WTC11 (cell line): ENCODE measurements around the gene IRF2. TPM values are rescaled to one million over a fixed set of nuclear protein-coding genes. Genes with fewer than 3 reads are reported as not detected.
A peak's percentile ranks its signal among the peaks of the same experiment; 100 is the strongest.

Experiments used
- ATAC-seq: fragments of 200-7000 bp; cut with Tn5 transposase; 2 replicates; pipeline ENCODE4 v1.10.0; 2021; ENCODE audit warnings: mild to moderate bottlenecking, moderate library complexity
- CTCF ChIA-PET: fragments of 300-600 bp; sonication (Branson Sonifier 250); formaldehyde crosslinking; loops from one replicate; lab custom pipeline; 2021; ENCODE audit warnings: antibody characterized with exemption; lab: Charles Lee
- POLR2A ChIA-PET: fragments of 350-600 bp; sonication (Branson Sonifier 250); formaldehyde crosslinking; loops from one replicate; lab custom pipeline; 2021; ENCODE audit warnings: antibody characterized with exemption; lab: Charles Lee
- DNase-seq: peaks from one replicate; pipeline ENCODE4 v3.0.0; 2021; ENCODE audit warnings: low spot score
- H3K27ac Mint-ChIP-seq: 2 replicates; pipeline ENCODE4 v1.8.0; 2021; ENCODE audit warnings: mixed read lengths
- H3K27me3 Mint-ChIP-seq: 2 replicates; pipeline ENCODE4 v1.8.0; 2021; ENCODE audit warnings: low read depth, mild to moderate bottlenecking, moderate library complexity, mixed read lengths
- H3K36me3 Mint-ChIP-seq: 2 replicates; pipeline ENCODE4 v1.8.0; 2021; ENCODE audit warnings: mixed read lengths
- H3K4me1 Mint-ChIP-seq: 2 replicates; pipeline ENCODE4 v1.8.0; 2022; ENCODE audit warnings: mixed read lengths
- H3K4me3 Mint-ChIP-seq: 2 replicates; pipeline ENCODE4 v1.8.0; 2021; ENCODE audit warnings: mild to moderate bottlenecking, moderate library complexity, mixed read lengths
- H3K9me3 Mint-ChIP-seq: 2 replicates; pipeline ENCODE4 v1.8.0; 2021; ENCODE audit warnings: mixed read lengths
- CREB1 ChIP-seq: sonication (generic); formaldehyde crosslinking; IDR thresholded peaks from 2 replicates; pipeline ENCODE4 v1.8.0; 2023; ENCODE audit warnings: mild to moderate bottlenecking, missing genetic modification reagents
- FOXK1 ChIP-seq: sonication (generic); formaldehyde crosslinking; IDR thresholded peaks from 2 replicates; pipeline ENCODE4 v1.8.0; 2022; ENCODE audit warnings: mild to moderate bottlenecking, moderate library complexity, missing genetic modification reagents
- GABPB1 ChIP-seq: sonication (generic); formaldehyde crosslinking; IDR thresholded peaks from 2 replicates; pipeline ENCODE4 v1.8.1; 2023; ENCODE audit warnings: mild to moderate bottlenecking, missing genetic modification reagents
- OVOL2 ChIP-seq: fragments of 250-450 bp; sonication (Bioruptor Pico); IDR thresholded peaks from 2 replicates; pipeline ENCODE4 v1.9.0; 2021; ENCODE audit warnings: mild to moderate bottlenecking, borderline replicate concordance
- SMAD3 ChIP-seq: sonication (generic); formaldehyde crosslinking; IDR thresholded peaks from 2 replicates; pipeline ENCODE4 v1.8.0; 2022; ENCODE audit warnings: missing genetic modification reagents, mild to moderate bottlenecking, borderline replicate concordance
- SOX15 ChIP-seq: fragments of 250-450 bp; sonication (Bioruptor Pico); IDR thresholded peaks from 2 replicates; pipeline ENCODE4 v1.9.0; 2021; ENCODE audit warnings: mild to moderate bottlenecking
- TEAD4 ChIP-seq: sonication (generic); formaldehyde crosslinking; IDR thresholded peaks from 2 replicates; pipeline ENCODE4 v1.8.0; 2022; ENCODE audit warnings: mild to moderate bottlenecking, missing genetic modification reagents
- ZNF317 ChIP-seq: sonication (generic); formaldehyde crosslinking; IDR thresholded peaks from 2 replicates; pipeline ENCODE4 v1.8.1; 2023; ENCODE audit warnings: low read depth, mild to moderate bottlenecking, moderate library complexity, missing genetic modification reagents, borderline replicate concordance
- total RNA-seq: library from RNA; stranded (reverse); gene quantifications from 3 replicates; pipeline ENCODE4 v1.2.3, GENCODE V29; 2021
- TF ChIP-seq, protein P1 (sequence below): sonication (generic); formaldehyde crosslinking; IDR thresholded peaks from 2 replicates; pipeline ENCODE4 v1.8.0; 2022; ENCODE audit warnings: mild to moderate bottlenecking, missing genetic modification reagents
- TF ChIP-seq, protein P2 (sequence below): sonication (generic); formaldehyde crosslinking; IDR thresholded peaks from 2 replicates; pipeline ENCODE4 v1.8.0; 2022; ENCODE audit warnings: mild to moderate bottlenecking, missing genetic modification reagents
- TF ChIP-seq, protein P3 (sequence below): fragments of 250-450 bp; sonication (Bioruptor Pico); IDR thresholded peaks from 2 replicates; pipeline ENCODE4 v1.8.0; 2021; ENCODE audit warnings: mild to moderate bottlenecking
- TF ChIP-seq, protein P4 (sequence below): fragments of 200-600 bp; IDR thresholded peaks from 2 replicates; pipeline ENCODE4 v1.8.0; 2022; ENCODE audit warnings: antibody characterized with exemption
- TF ChIP-seq, protein P5 (sequence below): sonication (generic); formaldehyde crosslinking; IDR thresholded peaks from 2 replicates; pipeline ENCODE4 v1.8.1; 2022; ENCODE audit warnings: mild to moderate bottlenecking, moderate library complexity, missing genetic modification reagents
- TF ChIP-seq, protein P6 (sequence below): sonication (generic); formaldehyde crosslinking; IDR thresholded peaks from 2 replicates; pipeline ENCODE4 v1.8.1; 2023; ENCODE audit warnings: mild to moderate bottlenecking, moderate library complexity, missing genetic modification reagents
- TF ChIP-seq, protein P7 (sequence below): fragments of 250-450 bp; sonication (Bioruptor Pico); IDR thresholded peaks from 2 replicates; pipeline ENCODE4 v1.9.0; 2021; ENCODE audit warnings: moderate library complexity, mild to moderate bottlenecking, inconsistent platforms, borderline replicate concordance
- TF ChIP-seq, protein P8 (sequence below): sonication (generic); formaldehyde crosslinking; IDR thresholded peaks from 2 replicates; pipeline ENCODE4 v1.8.1; 2022; ENCODE audit warnings: mild to moderate bottlenecking, missing genetic modification reagents, moderate library complexity, borderline replicate concordance

IRF2 gene
- total RNA-seq, 1 experiment from 2014 or later: 11.8 TPM

DNA sequence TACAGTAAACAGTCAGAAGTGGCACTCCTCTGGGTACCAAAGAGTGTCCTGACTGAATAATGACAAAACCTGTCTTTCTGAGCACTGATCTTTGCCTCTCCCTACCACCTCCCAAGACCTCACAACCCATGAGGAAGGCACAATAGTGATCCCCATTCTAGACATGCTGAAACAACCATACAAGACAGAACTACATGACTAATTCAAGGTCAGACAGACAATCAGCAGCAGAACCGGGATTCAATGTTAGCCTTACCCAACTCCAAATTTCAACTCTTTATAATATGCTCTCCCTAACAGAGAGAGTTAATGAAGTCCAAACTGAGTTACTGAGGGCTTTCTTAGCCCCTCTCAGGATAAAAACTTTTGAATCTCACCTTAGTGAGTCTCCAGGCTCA lies 71.0 kb downstream of the IRF2 start:
- POLR2A ChIA-PET: no interaction called here
- ATAC-seq: no peak
- Mint-ChIP-seq H3K27ac (peak overlapping the region; percentile 99), H3K27me3 (no peaks in the 10 kb centered on the region), H3K36me3 (peaks cover 27% of the 10 kb centered on the region), H3K4me3 (no peak overlapping the region), H3K4me1 (peaks cover 52% of the 10 kb centered on the region), H3K9me3 (no peaks in the 10 kb centered on the region)
- CTCF ChIA-PET: no interaction called here
- TF ChIP-seq SMAD3 (CRISPR knock-in tag) (no peak), FOXK1 (no peak), GABPB1 (CRISPR knock-in tag) (no peak), OVOL2 (CRISPR knock-in tag) (no peak), TEAD4 (CRISPR knock-in tag) (no peak), ZNF317 (CRISPR knock-in tag) (no peak), SOX15 (CRISPR knock-in tag) (no peak), CREB1 (CRISPR knock-in tag) (no peak)
- TF ChIP-seq, protein P1, sequence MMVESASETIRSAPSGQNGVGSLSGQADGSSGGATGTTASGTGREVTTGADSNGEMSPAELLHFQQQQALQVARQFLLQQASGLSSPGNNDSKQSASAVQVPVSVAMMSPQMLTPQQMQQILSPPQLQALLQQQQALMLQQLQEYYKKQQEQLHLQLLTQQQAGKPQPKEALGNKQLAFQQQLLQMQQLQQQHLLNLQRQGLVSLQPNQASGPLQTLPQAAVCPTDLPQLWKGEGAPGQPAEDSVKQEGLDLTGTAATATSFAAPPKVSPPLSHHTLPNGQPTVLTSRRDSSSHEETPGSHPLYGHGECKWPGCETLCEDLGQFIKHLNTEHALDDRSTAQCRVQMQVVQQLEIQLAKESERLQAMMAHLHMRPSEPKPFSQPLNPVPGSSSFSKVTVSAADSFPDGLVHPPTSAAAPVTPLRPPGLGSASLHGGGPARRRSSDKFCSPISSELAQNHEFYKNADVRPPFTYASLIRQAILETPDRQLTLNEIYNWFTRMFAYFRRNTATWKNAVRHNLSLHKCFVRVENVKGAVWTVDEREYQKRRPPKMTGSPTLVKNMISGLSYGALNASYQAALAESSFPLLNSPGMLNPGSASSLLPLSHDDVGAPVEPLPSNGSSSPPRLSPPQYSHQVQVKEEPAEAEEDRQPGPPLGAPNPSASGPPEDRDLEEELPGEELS: no peak
- TF ChIP-seq, protein P2, sequence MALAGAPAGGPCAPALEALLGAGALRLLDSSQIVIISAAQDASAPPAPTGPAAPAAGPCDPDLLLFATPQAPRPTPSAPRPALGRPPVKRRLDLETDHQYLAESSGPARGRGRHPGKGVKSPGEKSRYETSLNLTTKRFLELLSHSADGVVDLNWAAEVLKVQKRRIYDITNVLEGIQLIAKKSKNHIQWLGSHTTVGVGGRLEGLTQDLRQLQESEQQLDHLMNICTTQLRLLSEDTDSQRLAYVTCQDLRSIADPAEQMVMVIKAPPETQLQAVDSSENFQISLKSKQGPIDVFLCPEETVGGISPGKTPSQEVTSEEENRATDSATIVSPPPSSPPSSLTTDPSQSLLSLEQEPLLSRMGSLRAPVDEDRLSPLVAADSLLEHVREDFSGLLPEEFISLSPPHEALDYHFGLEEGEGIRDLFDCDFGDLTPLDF (CRISPR knock-in tag): no peak
- TF ChIP-seq, protein P3, sequence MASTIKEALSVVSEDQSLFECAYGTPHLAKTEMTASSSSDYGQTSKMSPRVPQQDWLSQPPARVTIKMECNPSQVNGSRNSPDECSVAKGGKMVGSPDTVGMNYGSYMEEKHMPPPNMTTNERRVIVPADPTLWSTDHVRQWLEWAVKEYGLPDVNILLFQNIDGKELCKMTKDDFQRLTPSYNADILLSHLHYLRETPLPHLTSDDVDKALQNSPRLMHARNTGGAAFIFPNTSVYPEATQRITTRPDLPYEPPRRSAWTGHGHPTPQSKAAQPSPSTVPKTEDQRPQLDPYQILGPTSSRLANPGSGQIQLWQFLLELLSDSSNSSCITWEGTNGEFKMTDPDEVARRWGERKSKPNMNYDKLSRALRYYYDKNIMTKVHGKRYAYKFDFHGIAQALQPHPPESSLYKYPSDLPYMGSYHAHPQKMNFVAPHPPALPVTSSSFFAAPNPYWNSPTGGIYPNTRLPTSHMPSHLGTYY (CRISPR knock-in tag): no peak
- TF ChIP-seq, protein P4, sequence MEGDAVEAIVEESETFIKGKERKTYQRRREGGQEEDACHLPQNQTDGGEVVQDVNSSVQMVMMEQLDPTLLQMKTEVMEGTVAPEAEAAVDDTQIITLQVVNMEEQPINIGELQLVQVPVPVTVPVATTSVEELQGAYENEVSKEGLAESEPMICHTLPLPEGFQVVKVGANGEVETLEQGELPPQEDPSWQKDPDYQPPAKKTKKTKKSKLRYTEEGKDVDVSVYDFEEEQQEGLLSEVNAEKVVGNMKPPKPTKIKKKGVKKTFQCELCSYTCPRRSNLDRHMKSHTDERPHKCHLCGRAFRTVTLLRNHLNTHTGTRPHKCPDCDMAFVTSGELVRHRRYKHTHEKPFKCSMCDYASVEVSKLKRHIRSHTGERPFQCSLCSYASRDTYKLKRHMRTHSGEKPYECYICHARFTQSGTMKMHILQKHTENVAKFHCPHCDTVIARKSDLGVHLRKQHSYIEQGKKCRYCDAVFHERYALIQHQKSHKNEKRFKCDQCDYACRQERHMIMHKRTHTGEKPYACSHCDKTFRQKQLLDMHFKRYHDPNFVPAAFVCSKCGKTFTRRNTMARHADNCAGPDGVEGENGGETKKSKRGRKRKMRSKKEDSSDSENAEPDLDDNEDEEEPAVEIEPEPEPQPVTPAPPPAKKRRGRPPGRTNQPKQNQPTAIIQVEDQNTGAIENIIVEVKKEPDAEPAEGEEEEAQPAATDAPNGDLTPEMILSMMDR: no peak
- TF ChIP-seq, protein P5, sequence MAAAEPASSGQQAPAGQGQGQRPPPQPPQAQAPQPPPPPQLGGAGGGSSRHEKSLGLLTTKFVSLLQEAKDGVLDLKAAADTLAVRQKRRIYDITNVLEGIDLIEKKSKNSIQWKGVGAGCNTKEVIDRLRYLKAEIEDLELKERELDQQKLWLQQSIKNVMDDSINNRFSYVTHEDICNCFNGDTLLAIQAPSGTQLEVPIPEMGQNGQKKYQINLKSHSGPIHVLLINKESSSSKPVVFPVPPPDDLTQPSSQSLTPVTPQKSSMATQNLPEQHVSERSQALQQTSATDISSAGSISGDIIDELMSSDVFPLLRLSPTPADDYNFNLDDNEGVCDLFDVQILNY: no peak
- TF ChIP-seq, protein P6, sequence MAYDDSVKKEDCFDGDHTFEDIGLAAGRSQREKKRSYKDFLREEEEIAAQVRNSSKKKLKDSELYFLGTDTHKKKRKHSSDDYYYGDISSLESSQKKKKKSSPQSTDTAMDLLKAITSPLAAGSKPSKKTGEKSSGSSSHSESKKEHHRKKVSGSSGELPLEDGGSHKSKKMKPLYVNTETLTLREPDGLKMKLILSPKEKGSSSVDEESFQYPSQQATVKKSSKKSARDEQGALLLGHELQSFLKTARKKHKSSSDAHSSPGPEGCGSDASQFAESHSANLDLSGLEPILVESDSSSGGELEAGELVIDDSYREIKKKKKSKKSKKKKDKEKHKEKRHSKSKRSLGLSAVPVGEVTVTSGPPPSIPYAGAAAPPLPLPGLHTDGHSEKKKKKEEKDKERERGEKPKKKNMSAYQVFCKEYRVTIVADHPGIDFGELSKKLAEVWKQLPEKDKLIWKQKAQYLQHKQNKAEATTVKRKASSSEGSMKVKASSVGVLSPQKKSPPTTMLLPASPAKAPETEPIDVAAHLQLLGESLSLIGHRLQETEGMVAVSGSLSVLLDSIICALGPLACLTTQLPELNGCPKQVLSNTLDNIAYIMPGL: no peak
- TF ChIP-seq, protein P7, sequence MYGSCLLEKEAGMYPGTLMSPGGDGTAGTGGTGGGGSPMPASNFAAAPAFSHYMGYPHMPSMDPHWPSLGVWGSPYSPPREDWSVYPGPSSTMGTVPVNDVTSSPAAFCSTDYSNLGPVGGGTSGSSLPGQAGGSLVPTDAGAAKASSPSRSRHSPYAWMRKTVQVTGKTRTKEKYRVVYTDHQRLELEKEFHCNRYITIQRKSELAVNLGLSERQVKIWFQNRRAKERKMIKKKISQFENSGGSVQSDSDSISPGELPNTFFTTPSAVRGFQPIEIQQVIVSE (CRISPR knock-in tag): no peak
- DNase-seq: no peak

DNA sequence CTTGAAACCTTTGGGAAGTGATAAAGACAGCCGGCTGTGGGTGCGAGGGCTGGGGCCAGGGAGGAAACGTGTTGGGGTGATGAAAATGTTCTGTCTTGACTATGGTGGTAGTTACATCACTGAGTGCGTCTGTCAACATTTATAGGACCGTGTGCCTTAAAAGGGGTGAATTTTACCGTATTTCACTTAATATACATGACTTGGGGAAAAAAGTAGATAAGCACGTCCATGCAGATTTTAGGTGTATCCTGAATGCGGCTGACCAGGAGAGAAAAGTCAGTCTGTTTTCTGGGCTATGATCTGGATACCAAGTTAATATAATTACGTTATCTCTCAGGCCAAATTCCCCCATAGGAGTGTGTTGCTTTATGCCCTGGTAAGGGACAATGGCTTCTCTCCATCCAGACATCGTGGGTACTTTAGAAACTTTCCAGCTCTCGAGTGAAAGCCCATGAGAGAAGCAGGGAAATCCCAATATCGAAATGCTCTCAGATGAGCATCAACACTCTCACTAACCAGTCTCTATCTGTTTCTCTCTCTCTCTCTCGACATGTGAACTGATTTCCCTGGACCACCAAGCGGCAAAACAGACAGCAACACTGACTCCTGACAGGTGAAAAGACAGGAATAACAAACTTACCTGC lies 71.5 kb downstream of the IRF2 start:
- ATAC-seq: no peak
- Mint-ChIP-seq H3K27ac (peak overlapping the region; percentile 99), H3K9me3 (no peaks in the 10 kb centered on the region), H3K4me3 (no peak overlapping the region; the same call in 1 of the 2 replicates), H3K4me1 (peaks cover 46% of the 10 kb centered on the region), H3K27me3 (no peaks in the 10 kb centered on the region), H3K36me3 (peaks cover 31% of the 10 kb centered on the region)
- no peak for DNase-seq
- ChIA-PET CTCF (interaction anchor here (1.8 kb wide), 1 partner anchor 139 kb away, joined by 5 read pairs; no protein-coding TSS in a partner anchor), POLR2A (no interaction called here)
- TF ChIP-seq, protein P8, sequence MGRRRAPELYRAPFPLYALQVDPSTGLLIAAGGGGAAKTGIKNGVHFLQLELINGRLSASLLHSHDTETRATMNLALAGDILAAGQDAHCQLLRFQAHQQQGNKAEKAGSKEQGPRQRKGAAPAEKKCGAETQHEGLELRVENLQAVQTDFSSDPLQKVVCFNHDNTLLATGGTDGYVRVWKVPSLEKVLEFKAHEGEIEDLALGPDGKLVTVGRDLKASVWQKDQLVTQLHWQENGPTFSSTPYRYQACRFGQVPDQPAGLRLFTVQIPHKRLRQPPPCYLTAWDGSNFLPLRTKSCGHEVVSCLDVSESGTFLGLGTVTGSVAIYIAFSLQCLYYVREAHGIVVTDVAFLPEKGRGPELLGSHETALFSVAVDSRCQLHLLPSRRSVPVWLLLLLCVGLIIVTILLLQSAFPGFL (CRISPR knock-in tag): no peak
- TF ChIP-seq, protein P7 (CRISPR knock-in tag): no peak
